OCI-LY7 (cell line): ENCODE measurements around the gene TRPM3. TPM values are rescaled to one million over a fixed set of nuclear protein-coding genes. Genes with fewer than 3 reads are reported as not detected.

Experiments used
- BruUV-seq: library from RNA; stranded (reverse); fragments of 400-500 nt; replicated peaks from 2 replicates; lab custom pipeline; 2021; lab: Mats Ljungman, UMichigan
- CTCF ChIA-PET: fragments of 300-600 bp; sonication (Branson Sonifier 250); formaldehyde crosslinking; loops from one replicate; lab custom pipeline; 2022; ENCODE audit warnings: antibody characterized with exemption; ENCODE audit not compliant: unreplicated experiment; lab: Charles Lee
- POLR2A ChIA-PET: fragments of 300-600 bp; sonication (Branson Sonifier 250); formaldehyde crosslinking; loops from one replicate; lab custom pipeline; 2022; ENCODE audit warnings: antibody characterized with exemption; lab: Charles Lee
- DNase-seq: peaks from one replicate; pipeline ENCODE4 v3.0.0-alpha.2; 2015; ENCODE audit warnings: low spot score
- H2AFZ ChIP-seq: fragments of 200-600 bp; sonication (generic), shearing (Covaris generic); 2 replicates; pipeline ENCODE4 v1.6.1; 2014; ENCODE audit warnings: mild to moderate bottlenecking, antibody characterized with exemption, low read length, moderate library complexity
- H3K27ac ChIP-seq: fragments of 200-600 bp; sonication (generic); 2 replicates; pipeline ENCODE4 v1.5.1; 2014; ENCODE audit warnings: mixed run types, low read depth, mild to moderate bottlenecking, moderate library complexity, low read length, inconsistent platforms; ENCODE audit not compliant: poor library complexity, severe bottlenecking
- H3K36me3 ChIP-seq: fragments of 200-600 bp; sonication (generic); 2 replicates; pipeline ENCODE4 v1.6.1; 2014; ENCODE audit warnings: mild to moderate bottlenecking, antibody characterized with exemption, low read length, moderate library complexity, mixed read lengths; ENCODE audit not compliant: insufficient read depth
- H3K4me1 ChIP-seq: fragments of 200-600 bp; sonication (generic); 2 replicates; pipeline ENCODE4 v1.5.1; 2014; ENCODE audit warnings: mild to moderate bottlenecking, low read length; ENCODE audit not compliant: insufficient read depth, poor library complexity, severe bottlenecking
- H3K4me2 ChIP-seq: fragments of 200-600 bp; sonication (generic); 2 replicates; pipeline ENCODE4 v1.6.1; 2014; ENCODE audit warnings: mild to moderate bottlenecking, low read length
- H3K4me3 ChIP-seq: fragments of 200-600 bp; sonication (generic); 2 replicates; pipeline ENCODE4 v1.5.1; 2014; ENCODE audit warnings: mild to moderate bottlenecking, low read depth, low read length; ENCODE audit not compliant: poor library complexity, severe bottlenecking
- H3K79me2 ChIP-seq: fragments of 200-600 bp; sonication (generic); 2 replicates; pipeline ENCODE4 v1.6.1; 2016; ENCODE audit warnings: low read depth, mild to moderate bottlenecking, low read length, moderate library complexity, mixed read lengths; ENCODE audit not compliant: insufficient read depth
- H3K9me2 ChIP-seq: fragments of 200-600 bp; sonication (generic); 2 replicates; pipeline ENCODE4 v1.6.1; 2016; ENCODE audit warnings: mild to moderate bottlenecking, low read length, mixed read lengths; ENCODE audit not compliant: insufficient read depth
- H3K9me3 ChIP-seq: fragments of 200-600 bp; sonication (generic); 2 replicates; pipeline ENCODE4 v1.6.1; 2014; ENCODE audit warnings: mild to moderate bottlenecking, mixed run types, low read length, mixed read lengths
- H4K20me1 ChIP-seq: fragments of 200-600 bp; sonication (generic); 2 replicates; pipeline ENCODE4 v1.6.1; 2014; ENCODE audit warnings: mild to moderate bottlenecking, antibody characterized with exemption, low read length, moderate library complexity, mixed read lengths; ENCODE audit not compliant: insufficient read depth
- CTCF ChIP-seq: fragments of 200-600 bp; sonication (generic); conservative IDR thresholded peaks from 2 replicates; pipeline ENCODE4 v1.5.1; 2014; ENCODE audit warnings: mild to moderate bottlenecking, antibody characterized with exemption, low read length, moderate library complexity, mixed read lengths
- EZH2phosphoT487 ChIP-seq: fragments of 200-600 bp; sonication (generic); IDR thresholded peaks from 2 replicates; pipeline ENCODE4 v1.6.1; 2018; ENCODE audit warnings: low read depth, borderline replicate concordance, mild to moderate bottlenecking, mixed run types, antibody characterized with exemption, low read length, moderate library complexity, mixed read lengths
- intact Hi-C: fragments of 100-400 bp; cut with micrococcal nuclease; formaldehyde crosslinking; loops from one replicate; pipeline ENCODE4 v1.10.0; 2022; ENCODE audit not compliant: unreplicated experiment
- total RNA-seq, 2 experiments: library from RNA; depleted of rRNA in 1 of 2; stranded (reverse); fragments of >200 nt in 1 of 2; shearing (Covaris generic) in 1 of 2; gene quantifications; 2 replicates each; pipeline ENCODE4 v1.2.3, GENCODE V29; 2014 to 2022

The TRPM3 gene
- total RNA-seq, 2 experiments from 2014 or later = not detected

GRCh38 chr9:70531311-70531710 is 590.1 kb downstream of the TRPM3 start:
- H3K9me2 ChIP-seq = no peaks in the 10 kb centered on the region
- no peaks in the 10 kb centered on the region for H3K79me2 ChIP-seq
- H3K4me2 ChIP-seq = no peak overlapping the region
- no peak overlapping the region for H3K4me3 ChIP-seq
- H2AFZ ChIP-seq = no peak overlapping the region
- H3K36me3 ChIP-seq = no peaks in the 10 kb centered on the region
- POLR2A ChIA-PET = no interaction called here
- no peaks in the 10 kb centered on the region for H3K4me1 ChIP-seq
- no TSS peak for BruUV-seq
- no peak for TF ChIP-seq CTCF
- TF ChIP-seq EZH2phosphoT487 = no peak
- no peak for DNase-seq
- no peaks in the 10 kb centered on the region for H3K9me3 ChIP-seq
- H3K27ac ChIP-seq = no peak overlapping the region
- CTCF ChIA-PET = no interaction called here
- H4K20me1 ChIP-seq = no peaks in the 10 kb centered on the region
- intact Hi-C loops = no loop called here

- H3K36me3 ChIP-seq = no peaks in the 10 kb centered on the region
- H2AFZ ChIP-seq = no peak overlapping the region
- H3K9me2 ChIP-seq = no peaks in the 10 kb centered on the region
- no peaks in the 10 kb centered on the region for H3K9me3 ChIP-seq
- TF ChIP-seq CTCF (no peak), EZH2phosphoT487 (no peak)
- no peaks in the 10 kb centered on the region for H3K4me1 ChIP-seq
- BruUV-seq = no TSS peak
- no peak overlapping the region for H3K4me3 ChIP-seq
- H3K79me2 ChIP-seq = no peaks in the 10 kb centered on the region
- ChIA-PET POLR2A (no interaction called here), CTCF (no interaction called here)
- H3K4me2 ChIP-seq = no peak overlapping the region
- no peak for DNase-seq
- H3K27ac ChIP-seq = no peak overlapping the region
- intact Hi-C loops = no loop called here
- H4K20me1 ChIP-seq = no peaks in the 10 kb centered on the region
Measured at GRCh38 chr9:70530716-70531115, 590.7 kb downstream of the TRPM3 start.

GRCh38 chr9:70529833-70530232 is 591.6 kb downstream of the TRPM3 start:
- TF ChIP-seq EZH2phosphoT487 = no peak
- no peak for TF ChIP-seq CTCF
- no peaks in the 10 kb centered on the region for H3K4me1 ChIP-seq
- H3K9me3 ChIP-seq = no peaks in the 10 kb centered on the region
- ChIA-PET CTCF (no interaction called here), POLR2A (no interaction called here)
- no peaks in the 10 kb centered on the region for H3K9me2 ChIP-seq
- no peaks in the 10 kb centered on the region for H4K20me1 ChIP-seq
- H3K4me3 ChIP-seq = no peak overlapping the region
- H2AFZ ChIP-seq = no peak overlapping the region
- DNase-seq = no peak
- H3K36me3 ChIP-seq = no peaks in the 10 kb centered on the region
- no peak overlapping the region for H3K27ac ChIP-seq
- H3K79me2 ChIP-seq = no peaks in the 10 kb centered on the region
- no peak overlapping the region for H3K4me2 ChIP-seq
- no TSS peak for BruUV-seq
- intact Hi-C loops = no loop called here
